CD4-positive, alpha-beta T cell treated with Interleukin-1 beta for 1 hour (primary cell): Measurements from ENCODE around the gene PALD1.
A peak's percentile ranks its signal among the peaks of the same experiment; 100 is the strongest.
"Not testable (repeated sequence)": the region's sequence is repeated elsewhere in the genome, so short reads cannot be mapped to it uniquely, and the experiment has no call there.

ENCODE experiments used
- DNase-seq, 2 donors: peaks; one replicate each; pipeline ENCODE4 v3.0.0-alpha.2; 2020 to 2022

PALD1 gene

DNA sequence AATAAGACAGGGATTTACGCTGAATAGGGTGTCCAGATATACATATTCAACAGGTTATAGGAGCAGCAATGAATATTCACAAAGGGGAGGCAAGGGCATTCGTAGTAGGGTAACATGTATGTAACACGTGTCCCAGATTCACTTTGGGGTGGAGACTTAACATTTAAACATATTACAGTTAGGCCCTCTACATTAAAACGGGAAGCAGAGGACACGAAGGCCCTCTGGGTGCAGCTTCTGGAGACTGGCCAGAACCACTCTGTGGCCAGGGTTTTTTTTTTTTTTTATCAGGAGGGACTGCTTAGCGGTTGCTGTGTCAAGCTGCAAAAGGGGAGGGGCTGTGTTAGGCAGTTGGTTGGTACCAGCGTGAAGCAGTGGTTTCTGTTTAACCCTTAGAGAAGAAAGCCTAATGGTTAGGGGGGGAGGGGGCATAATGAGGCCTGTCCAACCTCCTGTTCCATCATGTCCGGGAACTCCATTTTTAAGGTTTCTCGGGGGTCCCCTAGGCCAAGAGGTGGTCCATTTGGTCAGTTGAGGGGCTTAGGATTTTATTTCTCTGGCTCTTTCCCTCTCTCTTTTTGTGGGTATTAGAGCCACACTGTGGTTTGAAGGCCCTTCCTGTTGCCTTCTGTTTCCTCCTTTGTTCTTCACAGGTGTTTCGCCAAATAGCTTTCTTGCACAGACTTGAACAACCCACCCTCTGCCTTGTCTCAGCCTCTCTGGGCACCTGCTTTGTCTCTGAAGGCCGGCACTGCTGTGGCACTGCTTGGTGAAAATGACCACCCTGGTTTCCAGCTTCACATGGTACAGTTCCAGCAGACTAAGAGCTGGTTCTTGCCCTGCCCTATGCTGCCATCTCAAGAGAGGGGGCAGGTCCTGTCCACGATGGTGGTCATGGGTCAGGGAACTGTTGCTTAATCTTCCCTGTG is 97.6 kb downstream of the PALD1 start:
- DNase-seq, result peak; percentile 42 to 61

- no peak for DNase-seq
Observed at GRCh38 chr10:70576803-70577517, 98.4 kb downstream of the PALD1 start.

GRCh38 chr10:70578371-70578947 is 99.9 kb downstream of the PALD1 start:
- DNase-seq, result peak; percentile 26 to 52

- DNase-seq, result peak in 1 of 2 donors; percentile 42
Observed at GRCh38 chr10:70579234-70580002, 100.9 kb downstream of the PALD1 start.

- not testable (repeated sequence) for DNase-seq
Observed at GRCh38 chr10:70581176-70581575, 102.6 kb downstream of the PALD1 start.

- DNase-seq, result no peak
Observed at GRCh38 chr10:70582793-70583668, 104.5 kb downstream of the PALD1 start.

DNA sequence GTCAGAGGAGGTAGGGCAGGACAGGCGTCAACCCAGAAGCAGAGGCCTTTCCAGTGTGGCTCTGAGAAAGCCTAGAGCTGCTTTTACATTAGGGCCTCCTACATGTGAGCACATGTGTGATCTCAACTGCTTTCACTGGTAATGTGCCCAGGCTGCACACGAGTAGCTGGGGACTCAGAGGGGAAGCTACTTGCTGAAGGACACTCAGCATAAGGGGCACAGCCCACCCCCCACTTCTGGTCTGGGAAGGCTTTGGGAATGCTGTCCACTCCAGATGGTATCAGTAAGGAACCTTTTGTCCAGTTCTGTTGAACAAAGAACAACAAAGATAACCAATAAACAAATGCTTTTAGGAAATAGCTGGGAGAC is 105.1 kb downstream of the PALD1 start:
- DNase-seq, result no peak

DNA sequence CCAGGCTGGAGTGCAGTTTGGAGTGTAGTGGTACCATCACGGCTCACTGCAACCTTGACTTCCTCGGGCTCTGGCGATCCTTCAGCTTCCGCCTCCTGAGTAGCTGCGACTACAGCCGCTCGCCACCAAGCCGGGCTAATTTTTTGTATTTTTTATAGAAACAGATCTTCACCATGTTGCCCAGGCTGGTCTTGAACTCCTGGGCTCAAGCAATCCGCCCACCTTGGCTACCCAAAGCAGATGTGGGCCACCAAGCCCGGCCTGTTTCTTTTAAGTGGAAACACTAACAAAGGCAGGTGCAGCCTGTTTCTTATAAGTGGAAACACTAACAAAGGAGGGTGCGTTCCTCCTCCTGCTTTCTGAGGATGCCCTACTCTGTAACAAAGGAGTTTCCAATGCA is 105.8 kb downstream of the PALD1 start:
- DNase-seq, result no peak

- DNase-seq, result no peak
Observed at GRCh38 chr10:70584909-70585544, 106.5 kb downstream of the PALD1 start.

DNA sequence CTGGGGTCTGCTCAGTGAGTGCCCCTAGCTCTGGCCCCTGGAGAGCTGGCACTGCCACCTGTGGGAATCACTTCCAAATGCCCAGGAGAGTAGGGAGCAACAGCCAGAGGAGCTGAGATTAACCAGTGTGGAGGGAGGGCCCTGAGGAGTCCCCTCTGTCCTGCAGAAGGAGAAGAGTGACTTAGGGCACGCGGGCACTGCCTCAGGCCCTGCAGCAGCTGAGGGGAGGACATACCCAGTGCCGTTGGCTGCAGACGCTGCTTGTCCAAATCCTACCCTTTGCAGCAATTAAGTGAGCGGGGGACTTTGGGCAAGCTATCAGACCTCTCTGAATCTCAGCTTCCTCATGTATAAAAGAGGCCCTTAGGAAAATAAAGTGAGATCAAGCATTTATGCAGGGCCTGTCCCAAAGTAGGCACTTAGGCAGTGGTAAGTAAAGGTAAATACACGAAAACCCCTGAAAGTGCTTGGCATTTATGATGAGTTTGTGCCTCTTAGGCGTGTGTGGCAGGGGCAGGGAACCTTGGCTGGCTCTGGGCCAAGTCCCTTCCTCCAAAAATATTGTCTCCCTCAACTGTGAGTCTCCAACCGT is 107.1 kb downstream of the PALD1 start:
- no peak for DNase-seq

DNA sequence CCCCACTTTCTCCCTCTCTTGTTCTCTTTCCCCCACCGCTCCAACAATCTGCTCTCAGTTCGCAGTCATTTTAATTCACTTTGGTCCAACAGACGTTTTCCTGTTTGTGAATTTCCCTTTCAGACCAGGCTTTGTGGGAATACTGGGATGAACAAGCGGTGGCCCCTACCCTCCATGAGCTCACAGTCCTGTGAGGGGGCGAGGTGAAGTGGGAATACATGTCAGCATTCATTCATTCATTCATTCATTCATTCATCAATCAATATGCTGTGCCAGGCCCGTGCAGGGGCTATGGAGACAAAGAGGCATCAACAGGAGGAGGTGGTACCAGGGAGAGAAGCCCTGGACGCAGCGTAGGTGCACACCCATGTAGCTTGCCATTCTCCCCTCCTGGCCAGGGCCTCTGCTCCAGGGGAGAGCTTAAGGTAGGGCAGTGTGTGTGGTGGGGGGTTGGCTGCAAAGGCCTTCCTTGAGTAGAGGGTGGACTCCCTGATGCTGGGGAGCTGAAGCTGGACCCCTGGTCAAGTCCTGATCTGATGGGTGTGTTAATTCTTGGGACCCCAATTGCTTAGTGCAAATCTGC is 107.9 kb downstream of the PALD1 start:
- no peak for DNase-seq

DNA sequence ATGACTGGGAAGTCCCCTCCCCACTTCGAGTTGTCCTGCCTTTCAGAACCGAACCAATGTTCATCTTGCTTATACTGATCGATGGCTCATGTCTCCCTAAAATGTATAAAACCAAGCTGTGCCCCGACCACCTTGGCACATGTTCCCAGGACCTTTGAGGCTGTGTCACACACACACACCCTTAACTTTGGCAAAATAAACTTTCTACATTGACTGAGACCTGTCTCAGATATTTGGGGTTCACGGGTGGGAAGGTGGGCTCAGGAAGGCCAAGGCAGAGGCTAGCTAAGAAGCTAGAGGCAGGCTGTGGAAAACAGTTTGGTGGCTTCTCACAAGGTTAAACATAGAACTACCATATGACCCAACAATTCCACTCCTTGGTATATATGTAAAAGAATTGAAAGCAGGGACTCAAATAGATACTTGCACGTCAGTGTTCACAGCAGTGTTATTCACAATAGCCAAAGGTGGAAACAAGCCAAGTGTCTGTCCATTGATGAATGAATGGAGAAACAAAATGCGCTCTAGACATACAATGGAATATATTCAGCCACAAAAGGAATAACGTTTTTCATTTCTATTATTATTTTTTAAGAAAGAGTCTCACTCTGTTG is 108.6 kb downstream of the PALD1 start:
- no peak for DNase-seq

- DNase-seq, result no peak
Observed at GRCh38 chr10:70588255-70588654, 109.7 kb downstream of the PALD1 start.

DNA sequence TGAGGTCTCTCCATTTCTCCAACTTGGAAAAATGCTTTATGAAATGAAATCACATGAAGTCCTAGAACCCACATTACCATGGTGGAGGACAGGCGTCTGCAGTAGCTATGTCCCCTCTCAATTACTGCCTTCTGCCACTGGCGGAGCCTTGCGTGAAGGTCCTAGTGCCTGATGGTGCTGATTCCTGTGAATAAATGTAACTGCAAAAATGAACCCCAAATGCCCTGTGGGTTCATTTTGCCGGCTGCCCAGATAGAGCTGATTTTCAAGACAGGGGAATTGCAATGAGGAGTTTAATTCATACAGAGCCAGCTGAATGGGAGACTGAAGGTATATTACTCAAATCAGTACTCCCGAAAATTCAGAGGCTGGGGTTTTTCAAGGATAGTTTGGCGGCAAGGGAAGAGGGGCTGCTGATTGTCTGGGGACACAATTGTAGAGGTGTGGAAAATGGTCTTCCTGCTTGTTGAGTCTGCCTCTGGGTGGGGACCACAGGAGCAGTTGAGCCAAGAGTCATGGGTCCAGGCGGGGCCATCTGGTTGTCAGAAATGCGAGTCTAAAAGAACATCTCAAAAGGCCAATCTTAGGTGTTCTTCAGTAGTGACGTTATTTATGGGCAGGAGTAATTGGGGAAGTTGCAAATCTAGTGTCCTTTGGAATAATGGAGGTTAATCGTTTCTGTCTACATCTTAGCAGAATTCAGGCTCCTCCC is 110.4 kb downstream of the PALD1 start:
- DNase-seq, result no peak

DNA sequence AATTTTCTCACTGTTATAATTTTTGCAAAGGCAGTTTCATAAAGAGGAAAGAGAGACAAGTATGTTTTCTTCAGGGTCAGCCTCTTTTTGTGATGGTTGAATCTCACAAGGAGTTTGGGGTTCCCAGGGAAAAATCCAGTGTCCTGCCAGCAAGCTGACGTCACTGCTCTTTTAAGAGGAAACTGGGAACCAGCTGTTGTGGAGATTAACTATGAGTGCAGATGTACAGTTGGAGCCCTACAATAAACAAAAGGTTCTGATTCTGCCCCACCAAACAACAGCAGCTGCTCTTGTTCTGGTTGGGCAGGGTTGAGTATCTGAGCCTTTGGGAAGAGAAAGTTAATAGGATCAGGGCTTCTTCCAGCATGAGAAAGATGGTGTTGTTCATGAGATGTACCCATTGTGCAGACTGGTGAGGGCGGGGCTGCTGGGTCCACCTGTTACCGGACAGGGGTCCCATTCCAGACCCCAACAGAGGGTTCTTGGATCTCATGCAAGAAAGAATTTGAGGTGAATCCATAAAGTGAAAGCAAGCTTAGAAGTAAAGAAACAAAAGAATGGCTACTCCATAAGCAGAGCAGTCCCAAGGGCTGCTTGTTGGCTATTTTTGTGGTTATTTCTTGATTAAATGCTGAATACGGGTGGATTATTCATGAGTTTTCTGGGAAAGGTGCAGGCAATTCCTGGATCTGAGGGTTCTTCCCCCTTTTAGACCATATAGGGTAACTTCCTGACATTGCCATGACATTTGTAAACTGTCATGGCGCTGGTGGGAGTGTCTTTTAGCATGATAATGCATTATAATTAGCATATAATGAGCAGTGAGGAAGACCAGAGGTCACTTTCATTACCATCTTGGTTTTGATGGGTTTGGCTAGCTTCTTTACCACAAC is 111.4 kb downstream of the PALD1 start:
- DNase-seq, result no peak

DNA sequence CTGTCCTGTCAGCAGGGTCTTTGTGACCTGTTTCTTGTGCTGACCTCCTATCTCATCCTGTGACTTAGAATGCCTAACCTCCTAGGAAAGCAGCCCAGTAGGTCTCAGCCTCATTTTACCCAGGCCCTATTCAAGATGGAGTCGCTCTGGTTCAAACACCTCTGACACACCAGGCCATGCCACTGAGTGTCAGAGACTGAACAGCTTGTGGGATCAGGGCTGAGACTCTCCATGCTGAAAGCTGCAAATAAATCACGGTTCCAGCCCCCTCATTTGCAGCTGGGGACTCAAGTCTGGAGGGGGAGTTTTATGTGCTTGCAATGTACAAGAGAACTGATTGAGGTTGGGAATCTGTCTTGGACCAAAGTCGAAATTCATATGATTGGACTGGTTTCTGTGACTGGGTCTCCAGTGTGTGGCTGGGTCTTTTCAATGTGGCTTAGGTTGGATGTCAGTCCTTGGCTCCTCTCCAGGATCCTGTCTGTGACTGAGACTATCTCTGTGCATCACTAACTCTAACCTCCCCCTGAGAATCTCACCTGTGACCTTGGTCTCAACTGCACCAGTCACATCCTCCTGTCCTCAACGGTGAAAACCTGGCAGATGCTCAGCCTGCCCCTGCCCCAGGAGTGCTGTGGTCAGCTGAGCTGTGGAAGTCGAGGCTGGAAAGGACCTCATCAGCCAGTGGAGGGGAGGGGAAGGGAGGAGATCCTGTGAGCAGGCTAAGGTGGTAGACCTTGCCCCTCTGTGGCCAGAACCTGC is 112.3 kb downstream of the PALD1 start:
- DNase-seq, result no peak

DNA sequence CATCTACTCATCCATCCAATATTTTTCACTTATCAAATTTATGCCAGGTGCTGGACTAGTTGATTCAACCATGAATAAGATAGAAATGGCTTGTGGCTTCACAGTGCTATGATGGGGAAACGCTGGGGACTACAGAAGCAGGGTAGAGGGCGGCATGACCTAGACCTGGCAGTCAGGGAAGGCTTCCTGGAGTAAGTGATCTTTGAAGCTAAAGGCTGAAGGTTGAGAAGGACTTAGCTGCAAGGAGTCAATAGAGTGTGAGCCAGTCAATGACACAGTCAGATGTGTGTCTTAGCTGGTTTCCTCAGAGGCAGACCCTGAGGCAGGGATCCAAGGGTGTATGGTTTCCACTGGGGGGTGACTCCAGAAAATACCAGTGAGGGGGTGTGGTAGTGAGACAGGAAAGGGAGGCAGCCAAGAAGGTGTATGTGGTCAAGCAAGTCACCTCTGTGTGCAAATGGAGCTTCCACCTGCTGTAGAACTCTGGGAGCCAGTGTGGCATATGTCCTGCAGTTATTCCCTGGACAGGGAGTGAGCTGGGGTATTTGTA is 113.7 kb downstream of the PALD1 start:
- DNase-seq, result no peak
